CD4-positive, CD25-positive, alpha-beta regulatory T cell (primary cell): ENCODE measurements around the gene PLCH2. TPM values are rescaled to one million over a fixed set of nuclear protein-coding genes. Genes with fewer than 3 reads are reported as not detected.

ENCODE experiments used
- ATAC-seq, 2 donors: fragments of 150-1000 bp; cut with Tn5 transposase; one replicate each; pipeline ENCODE4 v1.10.0; 2021; ENCODE audit warnings: low read depth in 2 of 2, moderate number of reproducible peaks in 2 of 2, moderate library complexity in 1 of 2
- DNase-seq, 3 donors: peaks; one replicate each; pipeline versions ENCODE4 v3.0.0 to v3.0.0-alpha.2; 2012 to 2022; ENCODE audit warnings: mixed read lengths in 1 of 3
- H3K27ac ChIP-seq: one replicate; pipeline ENCODE4 v1.7.0; 2013; ENCODE audit warnings: mild to moderate bottlenecking, low read length; ENCODE audit not compliant: insufficient read depth, poor library complexity, severe bottlenecking
- H3K27me3 ChIP-seq: one replicate; pipeline ENCODE4 v1.7.0; 2013; ENCODE audit warnings: low read length; ENCODE audit not compliant: control insufficient read depth, insufficient read depth
- H3K36me3 ChIP-seq: one replicate; pipeline ENCODE4 v1.7.0; 2013; ENCODE audit warnings: mild to moderate bottlenecking, low read length, moderate library complexity; ENCODE audit not compliant: control insufficient read depth, insufficient read depth
- H3K4me1 ChIP-seq: 2 replicates; pipeline ENCODE4 v1.7.0; 2013; ENCODE audit warnings: mild to moderate bottlenecking, low read length; ENCODE audit not compliant: insufficient read depth, control insufficient read depth, poor library complexity, severe bottlenecking
- H3K4me3 ChIP-seq: one replicate; pipeline ENCODE4 v1.7.0; 2013; ENCODE audit warnings: low read depth, mild to moderate bottlenecking, low read length, moderate library complexity
- H3K9me3 ChIP-seq, 2 experiments: 1 replicate in 1 of 2; 2 replicates in 1 of 2; pipeline ENCODE4 v1.7.0; 2013; ENCODE audit warnings: low read length in 2 of 2, mild to moderate bottlenecking in 1 of 2, moderate library complexity in 1 of 2; ENCODE audit not compliant: control insufficient read depth in 2 of 2
- H3K27ac Mint-ChIP-seq, 3 donors: one replicate each; pipeline ENCODE4 v1.8.0; 2020 to 2022; ENCODE audit warnings: mild to moderate bottlenecking in 3 of 3, mixed read lengths in 3 of 3, moderate library complexity in 2 of 3
- H3K27me3 Mint-ChIP-seq: one replicate; pipeline ENCODE4 v1.8.0; 2022; ENCODE audit warnings: mild to moderate bottlenecking, mixed read lengths
- H3K36me3 Mint-ChIP-seq: one replicate; pipeline ENCODE4 v1.8.0; 2020; ENCODE audit warnings: mixed read lengths
- H3K4me1 Mint-ChIP-seq, 4 donors: one replicate each; pipeline ENCODE4 v1.8.0; 2020 to 2022; ENCODE audit warnings: mixed read lengths in 4 of 4, mild to moderate bottlenecking in 1 of 4
- H3K4me3 Mint-ChIP-seq, 4 donors: one replicate each; pipeline ENCODE4 v1.8.0; 2020 to 2022; ENCODE audit warnings: mild to moderate bottlenecking in 4 of 4, mixed read lengths in 4 of 4, moderate library complexity in 3 of 4
- H3K9me3 Mint-ChIP-seq, 7 donors: one replicate each; pipeline ENCODE4 v1.8.0; 2020 to 2022; ENCODE audit warnings: mixed read lengths in 7 of 7, mild to moderate bottlenecking in 3 of 7, moderate library complexity in 2 of 7
- polyA plus RNA-seq, 4 donors: library from polyadenylated mRNA; unstranded; fragments of 300-500 nt; fragmentation: Illumina TruSeq; gene quantifications; one replicate each; pipeline ENCODE4 v1.2.3, GENCODE V29; 2021
- total RNA-seq: library from RNA; stranded (reverse); gene quantifications from one replicate; pipeline ENCODE4 v1.2.3, GENCODE V29; 2022

The PLCH2 gene
- total and polyA plus RNA-seq, 5 donors from 2014 or later, result 0.35 to 43.4 (median 1.1) TPM

DNA sequence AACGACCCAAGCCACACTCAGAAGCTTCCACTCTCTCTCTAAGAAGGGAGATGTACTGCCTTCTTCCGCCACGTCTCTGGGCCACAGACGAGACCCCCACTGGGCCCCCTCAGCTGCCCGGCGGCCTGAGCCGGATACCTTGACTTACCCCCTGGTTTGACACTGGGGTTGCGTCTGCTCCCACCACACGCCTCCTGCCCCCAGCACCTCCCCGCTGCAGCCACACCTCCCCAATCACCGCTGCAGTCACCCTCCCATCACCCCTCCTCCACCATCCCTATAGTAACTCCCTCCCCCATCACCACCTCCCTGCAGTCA is 39.6 kb downstream of the PLCH2 start:
- no peaks in the 10 kb centered on the region for H3K4me1 Mint-ChIP-seq
- Histone ChIP-seq H3K27ac (no peak overlapping the region), H3K36me3 (peaks cover 86% of the 10 kb centered on the region), H3K27me3 (no peaks in the 10 kb centered on the region), H3K4me3 (no peak overlapping the region), H3K4me1 (no peaks in the 10 kb centered on the region), H3K9me3 (no peaks in the 10 kb centered on the region)
- no peaks in the 10 kb centered on the region for H3K9me3 Mint-ChIP-seq
- H3K4me3 Mint-ChIP-seq, result no peak overlapping the region
- no peak for DNase-seq
- H3K36me3 Mint-ChIP-seq, result peaks cover 3% of the 10 kb centered on the region
- ATAC-seq, result no peak
- no peak overlapping the region for H3K27ac Mint-ChIP-seq
- no peaks in the 10 kb centered on the region for H3K27me3 Mint-ChIP-seq

DNA sequence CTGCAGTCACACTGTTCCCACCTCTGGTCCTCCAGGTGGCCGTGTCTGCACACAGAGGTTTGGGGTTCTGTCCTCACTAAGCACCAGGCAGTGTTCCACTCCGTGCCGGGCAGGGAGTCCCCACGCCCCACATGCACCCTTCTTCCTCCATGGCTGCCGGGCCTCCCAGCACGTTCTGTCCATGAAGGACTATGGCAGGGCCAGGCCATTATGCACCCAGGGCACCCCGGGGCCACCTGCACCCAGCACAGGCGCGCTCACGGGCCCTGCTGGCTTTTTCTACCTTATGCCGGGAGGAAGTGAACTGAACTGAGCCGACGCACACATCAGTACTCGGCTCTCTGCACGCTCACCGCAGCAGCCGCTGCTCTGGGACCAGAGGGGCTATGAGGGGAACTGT is 40.0 kb downstream of the PLCH2 start:
- Histone ChIP-seq H3K36me3 (peaks cover 86% of the 10 kb centered on the region), H3K4me3 (no peak overlapping the region), H3K27me3 (no peaks in the 10 kb centered on the region), H3K4me1 (no peaks in the 10 kb centered on the region), H3K27ac (no peak overlapping the region), H3K9me3 (no peaks in the 10 kb centered on the region)
- Mint-ChIP-seq H3K4me1 (no peaks in the 10 kb centered on the region), H3K9me3 (no peaks in the 10 kb centered on the region), H3K4me3 (no peak overlapping the region), H3K27me3 (no peaks in the 10 kb centered on the region), H3K36me3 (peaks cover 7% of the 10 kb centered on the region), H3K27ac (no peak overlapping the region)
- ATAC-seq (no peak), DNase-seq (no peak)

DNA sequence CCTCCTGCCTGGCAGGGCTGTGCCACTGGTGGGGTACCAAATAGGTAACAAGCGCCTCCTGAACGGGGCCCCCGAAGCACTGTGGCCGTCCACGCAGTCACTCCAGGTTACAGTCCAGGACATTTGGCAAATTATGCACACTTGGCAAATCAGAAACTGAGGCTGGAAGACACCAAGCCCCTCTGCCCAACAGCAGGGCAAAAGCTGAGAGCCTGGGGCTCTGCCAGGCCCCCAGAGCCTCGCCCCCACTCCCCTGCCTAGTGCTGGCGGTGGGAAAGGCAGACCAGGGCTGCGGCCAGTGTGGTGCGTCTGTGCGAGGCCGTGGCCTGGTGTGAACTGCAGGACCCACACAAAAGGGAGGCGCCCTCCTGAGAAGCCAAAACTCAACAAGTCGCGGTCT is 40.9 kb downstream of the PLCH2 start:
- no peaks in the 10 kb centered on the region for H3K27me3 ChIP-seq
- no peaks in the 10 kb centered on the region for H3K4me1 Mint-ChIP-seq
- no peaks in the 10 kb centered on the region for H3K4me1 ChIP-seq
- H3K4me3 ChIP-seq, result no peak overlapping the region
- H3K36me3 ChIP-seq, result peaks cover 86% of the 10 kb centered on the region
- H3K27me3 Mint-ChIP-seq, result no peaks in the 10 kb centered on the region
- peaks cover 7% of the 10 kb centered on the region for H3K36me3 Mint-ChIP-seq
- no peaks in the 10 kb centered on the region for H3K9me3 Mint-ChIP-seq
- no peak overlapping the region for H3K4me3 Mint-ChIP-seq
- H3K27ac Mint-ChIP-seq, result peak overlapping the region in 1 of 3 donors; percentile 63
- ATAC-seq (no peak), DNase-seq (no peak)
- H3K9me3 ChIP-seq, result no peaks in the 10 kb centered on the region
- no peak overlapping the region for H3K27ac ChIP-seq

DNA sequence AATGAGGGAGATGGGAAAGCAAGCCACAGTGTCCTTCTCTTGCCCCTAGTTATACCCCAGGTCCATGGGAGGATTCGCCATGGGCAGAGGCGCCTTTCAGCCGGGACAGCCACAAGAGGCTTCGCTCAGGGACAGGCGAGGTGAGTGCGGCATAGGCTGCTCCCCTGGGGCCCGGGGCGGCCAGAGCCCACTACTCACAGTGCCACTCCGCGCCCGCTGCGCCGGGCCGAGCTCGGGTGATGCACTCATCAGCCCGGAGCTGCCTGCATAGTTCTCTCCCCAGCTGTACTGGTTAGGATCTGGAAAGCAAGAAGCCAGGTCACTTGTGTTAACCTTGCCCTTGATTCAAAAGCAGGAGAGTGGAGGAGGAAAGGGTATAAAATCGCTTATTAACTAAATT is 41.9 kb downstream of the PLCH2 start:
- Histone ChIP-seq H3K36me3 (peaks cover 78% of the 10 kb centered on the region), H3K4me3 (no peak overlapping the region), H3K27me3 (no peaks in the 10 kb centered on the region), H3K9me3 (no peaks in the 10 kb centered on the region), H3K4me1 (peaks cover 6% of the 10 kb centered on the region), H3K27ac (no peak overlapping the region)
- H3K9me3 Mint-ChIP-seq, result no peaks in the 10 kb centered on the region
- H3K27ac Mint-ChIP-seq, result no peak overlapping the region
- H3K36me3 Mint-ChIP-seq, result peaks cover 7% of the 10 kb centered on the region
- H3K4me3 Mint-ChIP-seq, result no peak overlapping the region
- no peak for ATAC-seq
- H3K4me1 Mint-ChIP-seq, result peaks cover 6 to 9% (median 7%) of the 10 kb centered on the region in 4 donors
- no peak for DNase-seq
- no peaks in the 10 kb centered on the region for H3K27me3 Mint-ChIP-seq

DNA sequence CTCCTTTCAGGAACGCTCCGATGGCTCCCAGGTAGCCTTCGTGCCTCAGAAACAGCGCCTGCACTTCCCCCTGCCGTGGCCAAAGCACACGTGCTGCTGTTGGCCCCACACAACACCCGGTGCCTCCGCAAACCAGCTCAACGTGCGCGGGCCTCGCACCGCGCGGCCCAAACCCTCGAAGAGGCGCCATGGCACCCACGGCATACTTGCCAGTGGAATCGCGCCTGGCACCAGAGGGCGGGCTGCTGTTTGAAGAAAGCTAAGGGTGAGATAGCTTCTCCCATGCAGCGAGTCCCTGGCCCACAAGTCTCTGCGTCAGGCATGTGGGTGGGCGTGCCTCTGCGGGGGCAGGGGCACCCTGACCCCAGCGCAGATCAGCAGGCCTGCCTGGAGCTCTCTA is 42.4 kb downstream of the PLCH2 start:
- no peak for ATAC-seq
- H3K27ac Mint-ChIP-seq, result no peak overlapping the region

DNA sequence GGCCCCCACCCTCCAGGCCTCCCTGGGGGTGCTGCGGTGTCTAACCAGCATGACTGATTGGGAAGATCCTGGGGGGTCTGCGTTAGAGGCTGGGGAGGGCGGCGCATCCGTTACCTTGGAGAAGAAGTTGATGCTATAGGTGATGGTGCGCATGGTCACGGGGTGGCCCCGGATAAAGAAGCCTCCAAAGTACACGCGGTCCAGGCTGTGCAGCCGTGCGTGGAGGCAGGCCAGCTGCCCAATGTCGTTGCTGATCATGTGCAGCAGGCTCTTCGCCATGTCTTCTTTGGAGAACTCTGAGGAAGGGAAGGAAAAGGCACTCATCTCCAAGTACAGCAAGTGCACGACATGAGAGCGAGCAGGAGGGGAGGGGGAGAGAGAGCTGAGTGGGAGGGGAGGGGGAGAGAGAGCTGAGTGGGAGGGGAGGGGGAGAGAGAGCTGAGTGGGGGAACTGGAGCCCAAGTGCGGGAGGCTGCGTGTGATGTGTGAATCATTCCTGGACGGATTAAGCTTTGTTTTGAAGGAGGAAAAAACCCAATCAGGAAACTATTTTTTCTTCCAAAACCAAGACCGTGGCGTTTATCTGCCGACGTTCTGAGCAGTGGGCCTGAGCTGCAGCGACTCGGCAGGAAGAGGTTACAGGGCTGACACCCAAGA is 43.1 kb downstream of the PLCH2 start:
- Mint-ChIP-seq H3K4me3 (no peak overlapping the region), H3K9me3 (no peaks in the 10 kb centered on the region), H3K4me1 (peaks cover 15 to 21% (median 17%) of the 10 kb centered on the region in 4 donors), H3K36me3 (peaks cover 7% of the 10 kb centered on the region), H3K27me3 (no peaks in the 10 kb centered on the region), H3K27ac (no peak overlapping the region)
- Histone ChIP-seq H3K4me3 (no peak overlapping the region), H3K27me3 (no peaks in the 10 kb centered on the region), H3K9me3 (no peaks in the 10 kb centered on the region), H3K36me3 (peaks cover 68% of the 10 kb centered on the region), H3K4me1 (peaks cover 18% of the 10 kb centered on the region), H3K27ac (no peak overlapping the region)
- ATAC-seq, result no peak
- DNase-seq, result no peak

More for the DNA sequence above, 42.4 kb downstream of the PLCH2 start:
- peaks cover 11 to 15% (median 13%) of the 10 kb centered on the region in 4 donors for H3K4me1 Mint-ChIP-seq
- no peak overlapping the region for H3K4me3 ChIP-seq
- no peaks in the 10 kb centered on the region for H3K27me3 ChIP-seq
- H3K27ac ChIP-seq, result no peak overlapping the region
- H3K9me3 ChIP-seq, result no peaks in the 10 kb centered on the region
- peaks cover 74% of the 10 kb centered on the region for H3K36me3 ChIP-seq
- H3K27me3 Mint-ChIP-seq, result no peaks in the 10 kb centered on the region
- DNase-seq, result no peak
- H3K4me1 ChIP-seq, result peaks cover 12% of the 10 kb centered on the region
- no peaks in the 10 kb centered on the region for H3K9me3 Mint-ChIP-seq
- H3K36me3 Mint-ChIP-seq, result peaks cover 7% of the 10 kb centered on the region
- H3K4me3 Mint-ChIP-seq, result no peak overlapping the region

DNA sequence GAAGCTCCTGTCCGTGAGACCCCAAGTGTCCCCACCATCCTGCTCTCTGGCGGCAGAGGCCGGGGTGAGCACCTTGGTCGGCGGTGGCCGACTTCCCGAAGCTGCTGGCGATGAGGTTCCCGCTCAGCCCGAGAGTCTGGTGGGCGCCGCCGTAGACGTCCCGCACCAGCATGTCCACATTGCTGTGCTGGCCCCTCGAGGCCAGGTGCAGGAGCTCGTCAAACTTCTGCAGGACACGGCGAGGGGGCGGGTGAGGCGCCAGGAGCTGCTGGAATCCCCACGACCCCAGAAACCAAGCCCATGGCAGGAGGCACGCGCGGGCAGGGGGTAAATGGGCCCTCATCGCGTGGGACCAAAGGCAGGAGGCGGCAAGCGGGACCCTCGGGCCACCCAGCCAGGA is 43.6 kb downstream of the PLCH2 start:
- peaks cover 7% of the 10 kb centered on the region for H3K36me3 Mint-ChIP-seq
- no peaks in the 10 kb centered on the region for H3K9me3 Mint-ChIP-seq
- ATAC-seq (no peak), DNase-seq (no peak)
- H3K36me3 ChIP-seq, result peaks cover 67% of the 10 kb centered on the region
- H3K27ac Mint-ChIP-seq, result no peak overlapping the region
- H3K4me3 ChIP-seq, result no peak overlapping the region
- no peaks in the 10 kb centered on the region for H3K9me3 ChIP-seq
- peaks cover 18 to 27% (median 22%) of the 10 kb centered on the region in 4 donors for H3K4me1 Mint-ChIP-seq
- no peaks in the 10 kb centered on the region for H3K27me3 ChIP-seq
- peaks cover 24% of the 10 kb centered on the region for H3K4me1 ChIP-seq
- H3K4me3 Mint-ChIP-seq, result no peak overlapping the region
- H3K27me3 Mint-ChIP-seq, result no peaks in the 10 kb centered on the region
- no peak overlapping the region for H3K27ac ChIP-seq

DNA sequence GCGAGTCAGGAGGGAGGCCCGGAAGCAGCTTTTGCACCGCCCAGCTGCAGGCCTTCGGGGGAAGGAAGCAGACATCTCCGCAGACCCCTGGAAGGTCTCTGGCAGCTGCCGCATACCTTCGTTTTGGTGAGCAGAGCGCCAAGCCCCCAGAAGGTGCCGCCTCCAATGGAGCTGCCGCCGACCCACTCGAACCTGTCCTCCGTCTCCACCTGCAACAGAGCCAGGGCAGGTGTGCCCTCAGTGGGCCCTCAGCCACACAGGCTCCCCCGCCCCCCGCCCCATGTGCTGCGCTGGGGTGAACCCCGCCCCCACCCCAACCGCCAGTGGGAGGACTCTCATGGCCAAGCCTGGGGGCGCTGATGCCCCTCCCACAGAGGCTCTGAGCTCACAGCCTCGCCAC is 44.1 kb downstream of the PLCH2 start:
- Mint-ChIP-seq H3K27me3 (no peaks in the 10 kb centered on the region), H3K36me3 (peaks cover 7% of the 10 kb centered on the region), H3K27ac (no peak overlapping the region), H3K4me1 (peaks cover 18 to 32% (median 26%) of the 10 kb centered on the region in 4 donors), H3K4me3 (no peak overlapping the region), H3K9me3 (no peaks in the 10 kb centered on the region)
- Histone ChIP-seq H3K27ac (no peak overlapping the region), H3K4me1 (peaks cover 29% of the 10 kb centered on the region), H3K36me3 (peaks cover 64% of the 10 kb centered on the region), H3K27me3 (no peaks in the 10 kb centered on the region), H3K4me3 (no peak overlapping the region), H3K9me3 (no peaks in the 10 kb centered on the region)
- ATAC-seq (no peak), DNase-seq (no peak)
